A172 (cell line): ENCODE results near the gene TGFB2. TPM values are rescaled to one million over a fixed set of nuclear protein-coding genes. Genes with fewer than 3 reads are reported as not detected.
A peak's percentile ranks its signal among the peaks of the same experiment; 100 is the strongest.

Experiments
- DNase-seq: peaks from one replicate; pipeline ENCODE4 v3.0.0-alpha.2; 2015; ENCODE audit warnings: low spot score
- total RNA-seq: library from RNA; depleted of rRNA; stranded (reverse); fragments of >200 nt; shearing (Covaris generic); gene quantifications from 2 replicates; pipeline ENCODE4 v1.2.3, GENCODE V29; 2014

Gene TGFB2
- total RNA-seq, 1 experiment from 2014 or later = 65.5 TPM

GRCh38 chr1:218421531-218421930, 76.4 kb downstream of the TGFB2 start:
- DNase-seq = peak; percentile 34

- no peak for DNase-seq
Measured at GRCh38 chr1:218424502-218424901, 79.4 kb downstream of the TGFB2 start.

- DNase-seq = no peak
Measured at GRCh38 chr1:218425647-218426342, 80.7 kb downstream of the TGFB2 start.

- DNase-seq = no peak
Measured at GRCh38 chr1:218426343-218426657, 81.2 kb downstream of the TGFB2 start.

- DNase-seq = no peak
Measured at GRCh38 chr1:218429301-218429700, 84.2 kb downstream of the TGFB2 start.

GRCh38 chr1:218430346-218430745, 85.2 kb downstream of the TGFB2 start:
- DNase-seq = no peak

- DNase-seq = no peak
Measured at GRCh38 chr1:218430822-218431221, 85.7 kb downstream of the TGFB2 start.

- DNase-seq = no peak
Measured at GRCh38 chr1:218431476-218431875, 86.3 kb downstream of the TGFB2 start.

GRCh38 chr1:218433744-218434143, 88.6 kb downstream of the TGFB2 start:
- DNase-seq = no peak

GRCh38 chr1:218435528-218435927, 90.4 kb downstream of the TGFB2 start:
- no peak for DNase-seq

GRCh38 chr1:218436346-218436745, 91.2 kb downstream of the TGFB2 start:
- no peak for DNase-seq

- DNase-seq = no peak
Measured at GRCh38 chr1:218436997-218437396, 91.9 kb downstream of the TGFB2 start.

- DNase-seq = no peak
Measured at GRCh38 chr1:218439541-218440295, 94.6 kb downstream of the TGFB2 start.

- DNase-seq = no peak
Measured at GRCh38 chr1:218443255-218443654, 98.1 kb downstream of the TGFB2 start.

- DNase-seq = no peak
Measured at GRCh38 chr1:218444173-218444572, 99.0 kb downstream of the TGFB2 start.

GRCh38 chr1:218444588-218444987, 99.5 kb downstream of the TGFB2 start:
- no peak for DNase-seq

- no peak for DNase-seq
Measured at GRCh38 chr1:218447010-218447689, 102.0 kb downstream of the TGFB2 start.

GRCh38 chr1:218451415-218451814, 106.3 kb downstream of the TGFB2 start:
- DNase-seq = peak; percentile 14

- no peak for DNase-seq
Measured at GRCh38 chr1:218454700-218455282, 109.7 kb downstream of the TGFB2 start.

GRCh38 chr1:218456444-218456843, 111.3 kb downstream of the TGFB2 start:
- DNase-seq = no peak

- DNase-seq = peak; percentile 47
Measured at GRCh38 chr1:218459450-218459849, 114.3 kb downstream of the TGFB2 start.

GRCh38 chr1:218459878-218460711, 115.0 kb downstream of the TGFB2 start:
- DNase-seq = peak; percentile 99
